HG03135 (cell line): ENCODE data around the gene GAK.
"Not testable (repeated sequence)": the region's sequence is repeated elsewhere in the genome, so short reads cannot be mapped to it uniquely, and the experiment has no call there.

ENCODE experiments used
- ATAC-seq: cut with Tn5 transposase; IDR thresholded peaks from one replicate; pipeline ENCODE4 v1.9.1; 2021; ENCODE audit warnings: mild to moderate bottlenecking, moderate library complexity; ENCODE audit not compliant: unreplicated experiment

Gene GAK

DNA sequence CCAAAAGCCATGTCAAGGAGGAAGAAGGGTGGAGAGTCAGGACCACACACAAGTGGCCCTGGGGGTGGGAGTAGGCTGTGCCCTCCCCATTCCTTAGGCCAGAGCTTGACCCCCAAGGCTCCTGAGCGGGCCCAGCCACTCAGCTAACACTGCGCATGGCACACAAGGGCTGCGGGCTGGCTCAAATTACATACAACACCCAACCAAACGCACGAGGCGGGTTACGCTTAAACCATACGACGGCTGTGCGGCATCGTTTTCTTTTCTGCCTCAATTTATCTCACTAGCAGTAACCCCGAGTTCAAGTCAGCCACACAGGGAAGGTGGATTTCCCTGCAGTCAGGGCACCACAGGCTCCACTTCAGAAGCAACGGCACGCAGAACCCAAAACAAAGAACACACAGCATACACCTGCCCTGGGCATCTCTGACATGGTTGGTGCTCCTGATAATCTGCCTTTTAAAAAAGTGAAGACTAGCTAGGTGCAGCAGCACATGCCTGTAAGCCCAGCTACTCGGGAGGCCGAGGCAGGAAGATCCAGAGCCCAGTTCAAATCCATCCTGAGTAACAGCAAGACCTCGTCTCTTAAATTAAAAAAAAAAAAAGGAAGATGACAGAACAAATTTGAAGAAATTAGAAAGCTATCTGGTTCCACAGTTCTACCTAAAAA lies 2.9 kb downstream of the GAK start:
- ATAC-seq = no peak

DNA sequence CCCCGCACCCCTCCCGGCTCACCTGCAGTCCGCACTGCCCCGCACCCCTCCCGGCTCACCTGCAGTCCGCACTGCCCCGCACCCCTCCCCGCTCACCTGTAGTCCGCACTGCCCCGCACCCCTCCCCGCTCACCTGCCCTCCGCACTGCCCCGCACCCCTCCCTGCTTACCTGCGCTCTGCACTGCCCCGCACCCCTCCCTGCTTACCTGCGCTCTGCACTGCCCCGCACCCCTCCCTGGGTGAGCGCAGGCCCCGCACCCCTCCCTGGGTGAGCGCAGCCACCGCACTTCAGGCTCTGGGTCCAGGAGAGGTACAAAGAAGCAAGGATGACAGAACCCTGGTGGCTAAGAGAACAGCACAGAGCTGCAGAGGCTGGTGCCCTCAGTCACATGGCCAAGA lies 4.5 kb downstream of the GAK start:
- not testable (repeated sequence) for ATAC-seq

DNA sequence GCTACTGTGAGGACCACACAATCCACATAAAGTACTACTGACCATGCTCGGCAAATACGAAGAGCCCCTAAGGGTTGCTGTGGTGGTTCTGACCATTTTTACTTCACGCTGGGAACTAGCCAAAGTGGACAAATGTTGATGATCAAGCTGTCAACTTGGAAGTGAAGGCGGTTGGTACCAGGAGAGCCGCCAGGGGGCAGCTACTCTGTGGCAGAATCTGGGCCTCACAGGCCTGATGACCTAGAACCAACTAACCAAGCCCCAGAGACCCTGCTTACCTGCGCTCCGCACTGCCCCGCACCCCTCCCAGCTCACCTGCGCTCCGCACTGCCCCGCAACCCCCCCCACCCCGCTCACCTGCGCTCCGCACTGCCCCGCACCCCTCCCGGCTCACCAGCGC lies 5.6 kb downstream of the GAK start:
- ATAC-seq = no peak

DNA sequence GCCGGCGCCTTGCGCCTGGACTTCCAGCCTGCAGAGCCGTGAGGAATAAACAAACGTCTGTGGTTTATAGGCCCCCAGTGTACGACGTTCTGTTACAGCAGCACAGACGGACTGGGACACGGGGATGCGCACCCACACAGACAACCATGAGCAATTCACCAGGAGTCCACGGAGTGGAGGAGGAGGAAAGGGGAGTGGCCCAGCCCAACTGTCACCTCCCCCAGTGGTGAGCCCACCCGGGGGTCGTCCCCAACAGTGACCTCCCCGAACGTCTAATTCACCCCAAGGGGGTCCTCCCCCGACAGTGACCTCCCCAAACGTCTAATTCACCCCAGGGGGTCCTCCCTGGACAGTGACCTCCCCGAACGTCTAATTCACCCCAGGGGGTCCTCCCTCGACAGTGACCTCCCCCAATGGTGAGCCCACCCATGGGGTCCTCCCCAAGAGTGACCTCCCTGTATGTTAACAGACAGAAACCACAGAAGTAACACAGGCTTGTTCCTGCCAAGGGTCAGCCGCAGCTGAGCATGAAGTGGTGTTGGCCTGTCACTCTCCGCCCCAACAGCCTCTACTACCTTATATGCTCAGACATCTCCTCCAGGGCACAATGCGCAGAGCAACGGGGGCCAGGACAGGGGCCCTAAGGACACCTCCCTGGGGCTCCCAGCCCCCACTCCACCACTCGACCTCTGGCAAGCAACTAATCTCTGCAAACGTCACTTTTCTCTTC lies 6.2 kb downstream of the GAK start:
- no peak for ATAC-seq

DNA sequence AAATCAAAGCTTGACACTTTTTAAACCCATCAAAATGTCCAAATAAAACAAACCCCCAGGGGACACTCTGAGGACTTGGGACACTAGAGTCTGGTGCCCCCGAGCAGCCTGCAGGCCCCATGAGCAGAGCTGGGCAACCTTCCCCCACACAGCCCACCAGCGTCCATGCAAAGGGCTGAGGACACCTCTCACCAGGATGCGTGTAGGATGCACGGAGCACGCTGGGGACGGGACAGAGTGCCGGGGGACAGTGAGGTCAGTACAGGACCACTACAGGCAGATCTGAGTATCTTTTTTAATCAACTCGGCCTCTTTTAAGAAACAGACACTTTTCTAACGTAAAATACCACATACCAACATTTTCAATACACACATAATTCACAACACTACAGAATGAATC lies 6.9 kb downstream of the GAK start:
- no peak for ATAC-seq

DNA sequence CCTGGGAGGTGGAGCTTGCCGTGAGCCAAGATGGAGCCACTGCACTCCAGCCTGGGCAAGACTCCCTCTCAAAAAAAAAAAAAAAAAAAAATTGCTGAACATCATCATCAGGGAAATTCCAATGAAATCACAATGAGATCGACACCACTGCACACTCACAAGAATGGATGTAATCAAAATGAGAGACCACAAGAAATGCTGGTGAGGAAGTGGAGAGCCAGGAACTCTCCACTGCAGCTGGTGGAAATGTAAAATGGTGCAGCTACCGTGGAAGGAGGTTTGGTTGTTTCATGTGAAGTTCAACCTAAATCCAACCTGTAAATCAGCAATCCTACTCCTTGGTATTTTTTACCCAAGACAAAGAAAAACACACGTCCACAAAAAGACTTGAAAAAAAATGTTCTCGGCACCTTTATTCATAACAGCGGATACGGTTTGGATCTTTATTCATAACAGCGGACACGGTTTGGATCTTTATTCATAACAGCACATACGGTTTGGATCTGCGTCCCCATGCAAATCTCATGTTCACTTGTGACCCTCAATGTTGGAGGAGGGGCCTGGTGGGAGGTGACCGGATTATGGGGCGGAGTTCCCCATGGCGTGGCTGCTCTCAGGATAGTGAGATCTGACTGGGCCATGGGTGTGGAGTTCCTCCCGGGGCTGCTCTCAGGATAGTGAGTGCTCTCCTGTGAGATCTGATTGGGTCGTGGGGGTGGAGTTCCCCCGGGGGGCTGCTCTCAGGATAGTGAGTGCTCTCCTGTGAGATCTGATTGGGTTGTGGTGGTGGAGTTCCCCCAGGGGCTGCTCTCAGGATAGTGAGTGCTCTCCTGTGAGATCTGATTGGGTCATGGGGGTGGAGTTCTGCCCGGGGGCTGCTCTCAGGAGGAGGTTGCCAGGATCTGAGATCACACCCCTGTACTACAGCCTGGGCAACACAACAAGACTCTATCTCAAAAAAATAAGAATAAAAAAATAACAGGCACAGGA lies 7.7 kb downstream of the GAK start:
- ATAC-seq = no peak

DNA sequence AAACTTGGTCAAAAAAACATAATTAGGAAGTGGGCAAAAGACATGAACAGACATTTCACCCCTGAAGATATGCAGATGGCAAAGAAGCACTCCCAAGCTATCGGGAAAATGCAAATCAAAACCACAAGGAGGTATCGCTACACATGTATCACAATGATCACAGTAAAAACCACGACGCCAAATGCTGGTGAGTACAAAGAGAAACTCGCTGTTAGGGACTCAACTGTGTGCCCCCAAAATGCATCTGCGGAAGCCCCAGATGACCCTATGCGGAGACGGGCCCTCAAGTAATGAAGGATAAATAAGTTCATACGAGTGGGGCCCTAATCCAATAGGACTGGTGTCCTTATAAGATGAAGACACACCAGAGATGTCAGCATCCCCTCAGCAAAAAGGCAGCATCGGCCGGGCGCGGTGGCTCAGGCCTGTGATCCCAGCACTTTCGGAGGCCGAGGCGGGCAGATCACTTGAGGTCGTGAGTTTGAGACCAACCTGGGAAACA lies 10.2 kb downstream of the GAK start:
- ATAC-seq = peak; percentile 48

DNA sequence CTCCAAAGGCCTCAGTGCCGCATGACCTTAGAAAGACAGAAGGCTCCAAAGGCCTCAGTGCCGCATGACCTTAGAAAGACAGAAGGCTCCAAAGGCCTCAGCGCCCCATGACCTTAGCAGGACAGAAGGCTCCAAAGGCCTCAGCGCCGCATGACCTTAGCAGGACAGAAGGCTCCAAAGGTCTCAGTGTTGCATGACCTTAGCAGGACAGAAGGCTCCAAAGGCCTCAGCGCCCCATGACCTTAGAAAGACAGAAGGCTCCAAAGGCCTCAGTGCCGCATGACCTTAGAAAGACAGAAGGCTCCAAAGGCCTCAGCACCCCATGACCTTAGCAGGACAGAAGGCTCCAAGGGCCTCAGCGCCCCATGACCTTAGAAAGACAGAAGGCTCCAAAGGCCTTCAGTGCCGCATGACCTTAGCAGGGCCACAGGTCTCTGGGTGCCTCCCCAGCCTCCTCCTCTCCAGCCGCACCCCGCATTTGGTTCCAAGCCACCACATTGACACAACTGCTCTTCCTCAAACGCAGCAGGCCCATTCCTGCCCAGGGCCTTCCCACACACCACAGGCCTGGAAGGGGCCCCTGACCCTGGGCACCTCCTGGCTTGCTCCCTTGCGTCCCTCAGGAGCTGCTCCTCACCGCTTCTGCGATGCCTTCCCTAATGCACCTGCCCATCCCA lies 13.0 kb downstream of the GAK start:
- ATAC-seq = not testable (repeated sequence)

DNA sequence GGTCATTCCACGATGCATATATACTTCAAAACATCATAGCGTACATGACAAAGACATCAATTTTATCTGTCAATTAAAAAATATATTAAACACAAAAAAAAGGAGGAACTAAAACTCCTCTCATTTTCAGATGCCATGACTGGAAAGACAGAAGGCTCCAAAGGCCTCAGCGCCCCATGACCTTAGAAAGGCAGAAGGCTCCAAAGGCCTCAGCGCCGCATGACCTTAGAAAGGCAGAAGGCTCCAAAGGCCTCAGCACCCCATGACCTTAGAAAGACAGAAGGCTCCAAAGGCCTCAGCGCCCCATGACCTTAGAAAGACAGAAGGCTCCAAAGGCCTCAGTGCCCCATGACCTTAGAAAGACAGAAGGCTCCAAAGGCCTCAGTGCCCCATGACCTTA lies 13.5 kb downstream of the GAK start:
- ATAC-seq = not testable (repeated sequence)

DNA sequence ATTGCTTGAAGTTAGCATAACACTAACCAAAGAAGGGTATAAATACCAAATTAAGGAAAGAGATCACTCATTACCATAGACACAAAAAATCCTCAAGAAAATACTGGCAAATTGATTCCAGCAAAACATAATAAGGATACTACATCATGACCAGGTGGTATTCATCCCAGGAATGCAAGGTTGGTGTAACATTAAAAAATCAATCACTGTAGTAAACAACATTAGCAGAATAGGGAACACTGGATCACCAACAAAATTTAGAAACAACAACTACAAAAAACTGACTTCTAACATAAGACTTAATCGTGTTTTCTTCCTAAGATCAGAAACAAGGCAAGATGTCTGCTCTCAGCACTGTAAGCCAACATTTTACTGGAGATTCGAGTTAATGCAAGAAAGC lies 14.1 kb downstream of the GAK start:
- no peak for ATAC-seq

DNA sequence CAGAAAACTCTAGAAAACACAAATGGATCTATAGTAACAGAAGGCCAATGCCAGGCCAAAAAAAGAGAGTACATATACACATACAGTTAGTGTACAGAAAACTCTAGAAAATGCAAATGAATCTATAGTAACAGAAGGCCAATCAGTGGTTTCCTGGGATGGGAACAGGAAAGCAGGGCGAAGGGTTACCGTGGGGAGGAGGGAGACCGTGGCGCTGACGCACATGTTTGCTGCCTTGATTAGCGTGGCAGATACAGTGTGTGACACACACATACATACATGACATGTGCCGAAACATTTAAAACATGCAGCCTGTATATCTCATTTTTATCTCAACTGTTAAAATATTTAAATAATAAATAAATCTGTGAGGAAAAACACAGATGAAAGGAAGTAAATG lies 14.7 kb downstream of the GAK start:
- no peak for ATAC-seq

DNA sequence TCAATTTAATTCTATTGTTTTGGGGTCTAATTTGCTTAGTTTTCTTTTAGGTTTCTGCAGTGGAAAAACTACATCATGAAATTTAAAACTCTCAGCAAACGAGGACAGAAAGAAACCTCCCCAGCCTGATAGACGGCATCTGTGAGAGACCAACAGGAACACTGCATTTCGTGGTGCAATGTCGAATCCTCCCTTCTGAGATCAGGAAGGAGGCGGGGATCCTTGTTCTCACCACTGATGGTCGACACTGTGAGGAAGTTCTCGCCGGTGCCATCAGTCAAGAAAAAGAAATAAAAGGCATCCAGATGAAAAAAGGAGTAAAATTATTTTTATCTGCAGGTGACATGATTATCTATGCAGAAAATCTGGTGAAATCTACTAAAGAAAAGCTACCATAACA lies 16.5 kb downstream of the GAK start:
- no peak for ATAC-seq

DNA sequence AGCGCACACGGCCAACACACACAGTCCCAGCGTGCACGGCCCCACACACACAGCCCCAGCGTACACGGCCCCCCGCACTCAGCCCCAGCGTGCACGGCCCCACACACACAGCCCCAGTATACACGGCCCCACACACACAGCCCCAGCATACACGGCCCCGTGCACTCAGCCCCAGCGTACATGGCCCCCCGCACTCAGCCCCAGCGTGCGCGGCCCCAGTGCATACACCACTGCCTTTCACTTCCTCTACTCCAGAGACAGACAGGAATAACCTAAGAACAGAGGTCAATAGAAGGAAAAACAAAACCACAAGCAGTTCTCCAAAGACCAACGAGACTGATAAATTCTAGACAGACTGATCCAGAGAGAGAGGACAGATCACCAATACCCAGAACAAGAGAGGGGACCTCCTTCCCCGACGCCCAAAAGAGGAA lies 17.1 kb downstream of the GAK start:
- ATAC-seq = no peak

DNA sequence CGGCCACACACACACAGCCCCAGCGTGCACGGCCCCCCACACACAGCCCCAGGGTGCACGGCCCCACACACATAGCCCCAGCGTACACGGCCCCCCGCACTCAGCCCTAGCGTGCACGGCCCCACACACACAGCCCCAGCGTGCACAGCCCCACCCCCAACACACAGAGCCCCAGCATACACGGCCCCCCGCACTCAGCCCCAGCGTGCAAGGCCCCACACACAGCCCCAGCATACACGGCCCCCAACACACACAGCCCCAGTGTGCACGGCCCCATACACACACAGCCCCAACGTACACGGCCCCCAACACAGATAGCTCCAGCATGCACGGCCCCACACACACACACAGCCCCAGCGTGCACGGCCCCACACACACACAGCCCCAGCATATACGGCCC lies 17.6 kb downstream of the GAK start:
- ATAC-seq = no peak

DNA sequence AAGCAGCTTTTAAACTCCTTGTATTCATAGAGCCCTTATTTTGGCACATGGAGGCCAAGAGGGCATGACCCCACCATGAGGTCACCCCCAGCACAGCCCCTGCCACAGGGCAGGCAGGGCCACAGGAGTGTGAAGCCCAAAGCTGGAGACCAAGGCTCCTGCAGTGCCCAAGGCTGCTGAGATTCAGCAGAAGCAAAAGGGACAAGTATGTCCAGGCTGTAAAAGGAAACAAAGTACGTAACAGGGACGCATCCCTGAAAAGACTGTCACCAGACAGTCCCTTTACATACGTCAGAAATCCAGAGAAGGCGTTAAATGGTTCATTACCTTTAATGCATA lies 18.9 kb downstream of the GAK start:
- no peak for ATAC-seq

DNA sequence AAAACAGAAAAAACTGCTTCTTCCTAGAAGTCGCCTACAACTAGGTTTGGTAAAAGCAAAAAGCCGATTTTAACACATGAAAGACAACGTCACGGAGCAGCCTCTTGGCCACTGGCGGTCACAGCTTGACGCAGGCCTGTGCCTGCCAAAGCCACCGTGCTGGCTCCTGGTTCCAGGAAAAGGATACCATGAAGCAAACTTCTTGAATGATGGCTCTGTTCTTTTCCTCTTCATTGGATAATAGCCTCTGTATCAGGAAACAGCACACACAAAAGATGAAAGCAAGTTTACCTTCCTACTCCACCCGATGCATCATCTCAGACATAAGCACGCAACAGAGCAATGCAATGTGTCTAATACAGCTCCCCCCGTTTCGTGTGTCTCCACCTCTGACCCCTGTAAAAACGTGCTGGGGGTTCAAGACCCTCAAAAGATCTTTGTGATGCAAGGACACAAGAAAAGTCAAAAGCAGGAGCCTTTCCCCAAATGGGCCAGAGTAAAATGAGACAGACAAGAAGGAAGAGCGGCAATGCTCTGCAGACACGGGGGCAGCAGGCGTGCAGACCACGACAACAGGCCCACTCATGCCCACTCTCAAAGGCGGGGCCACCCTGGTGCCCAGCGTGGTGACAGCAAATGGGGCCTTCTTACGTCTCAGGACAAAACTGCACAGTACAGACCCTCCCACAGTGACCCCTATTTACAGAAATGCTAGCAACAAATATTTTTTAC lies 19.4 kb downstream of the GAK start:
- no peak for ATAC-seq

DNA sequence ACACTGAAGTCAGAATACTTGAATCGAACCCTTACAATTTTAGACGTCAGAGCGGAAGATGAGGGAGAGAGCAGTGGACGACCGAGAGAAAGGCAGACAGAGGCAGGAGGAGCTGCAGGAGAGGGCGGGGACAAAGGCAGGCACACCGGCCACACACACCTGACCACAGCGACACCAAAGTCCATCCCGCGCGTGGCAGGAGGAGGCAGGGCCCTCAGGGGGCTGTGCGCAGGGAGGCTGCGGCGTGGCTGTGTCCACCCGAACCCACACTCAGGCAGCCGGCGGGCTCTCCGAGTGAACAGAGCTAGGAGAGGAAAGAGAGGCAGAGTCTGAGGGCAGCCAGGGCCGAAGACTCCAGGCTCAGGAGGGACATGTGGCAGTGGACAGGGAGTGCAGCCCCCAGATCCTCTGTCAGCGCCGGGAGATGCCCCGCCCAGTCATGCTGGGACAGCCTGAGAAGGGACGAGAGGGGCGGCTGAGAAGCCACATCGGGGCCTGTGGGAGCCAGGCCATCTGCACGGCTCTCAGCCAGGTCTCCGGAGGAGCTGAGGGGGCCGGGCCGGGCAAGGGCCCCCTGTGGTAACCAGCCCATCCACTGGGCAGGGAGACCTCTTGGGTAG lies 20.1 kb downstream of the GAK start:
- ATAC-seq = no peak

DNA sequence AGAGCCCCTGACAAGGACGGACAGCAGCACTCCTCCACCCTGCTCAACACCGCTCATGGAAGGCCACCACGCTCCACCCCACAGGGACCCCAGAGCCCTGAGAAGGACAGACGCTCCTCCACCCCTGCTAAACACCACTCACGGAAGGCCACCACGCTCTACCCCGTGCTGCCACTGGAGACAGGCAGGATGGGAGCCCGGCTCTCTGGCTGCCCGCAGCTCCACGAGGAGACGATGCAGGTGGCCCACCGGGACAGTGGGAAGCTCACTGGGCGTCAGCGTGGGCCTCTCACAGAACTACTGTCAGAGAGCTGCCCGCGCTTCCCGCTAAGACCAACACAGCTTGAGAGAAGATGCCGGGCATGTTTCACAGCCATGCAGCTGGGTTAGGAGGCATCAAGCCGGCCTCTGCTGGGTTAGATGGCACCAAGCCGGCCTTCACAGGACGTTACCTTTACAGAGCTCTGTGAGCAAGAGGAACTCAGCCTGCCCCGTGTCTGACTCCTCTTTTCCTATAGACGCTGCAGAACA lies 20.8 kb downstream of the GAK start:
- ATAC-seq = no peak

DNA sequence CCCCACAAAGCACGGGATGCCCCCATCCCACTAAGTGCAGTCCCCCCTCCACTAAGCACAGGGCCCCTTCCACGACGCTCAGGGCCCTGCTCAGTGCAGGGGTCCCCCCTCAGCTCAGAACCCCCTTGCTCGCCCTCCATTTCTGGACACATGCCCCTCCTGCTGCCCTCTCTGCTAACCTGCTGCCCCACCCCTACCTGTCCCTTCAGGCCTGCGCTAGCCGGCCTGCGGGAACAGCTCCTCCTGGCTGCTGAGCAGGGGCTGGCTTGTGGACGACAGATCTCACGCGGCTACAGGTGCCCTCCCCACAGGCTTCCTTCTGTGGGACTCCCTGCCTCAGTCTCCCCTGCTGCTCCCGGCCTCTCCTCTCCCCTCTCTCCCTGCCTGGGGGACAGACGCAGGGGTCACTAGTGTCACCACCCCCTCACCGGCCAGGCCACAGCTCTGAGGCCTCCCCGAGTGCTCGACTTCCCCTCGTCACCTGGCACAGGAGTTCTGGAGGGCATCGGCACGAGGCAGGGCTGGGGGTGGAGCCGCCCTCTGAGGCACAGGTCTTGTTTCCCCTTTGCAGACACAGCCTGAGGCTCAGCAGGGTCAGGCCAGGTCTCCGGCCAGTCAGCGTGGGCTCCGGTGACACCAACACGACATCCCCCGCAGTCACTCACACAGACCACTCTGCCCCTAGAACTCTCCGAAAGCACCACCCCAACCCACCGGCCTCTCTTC lies 21.6 kb downstream of the GAK start:
- ATAC-seq = no peak
